HG03520 (cell line): Measurements from ENCODE around the gene ZNF581.

Source experiments
- ATAC-seq: cut with Tn5 transposase; IDR thresholded peaks from one replicate; pipeline ENCODE4 v1.9.1; 2021; ENCODE audit warnings: mild to moderate bottlenecking, moderate library complexity; ENCODE audit not compliant: unreplicated experiment

Gene ZNF581

GRCh38 chr19:55691561-55692481 lies 48.4 kb downstream of the ZNF581 start:
- ATAC-seq: no peak

DNA sequence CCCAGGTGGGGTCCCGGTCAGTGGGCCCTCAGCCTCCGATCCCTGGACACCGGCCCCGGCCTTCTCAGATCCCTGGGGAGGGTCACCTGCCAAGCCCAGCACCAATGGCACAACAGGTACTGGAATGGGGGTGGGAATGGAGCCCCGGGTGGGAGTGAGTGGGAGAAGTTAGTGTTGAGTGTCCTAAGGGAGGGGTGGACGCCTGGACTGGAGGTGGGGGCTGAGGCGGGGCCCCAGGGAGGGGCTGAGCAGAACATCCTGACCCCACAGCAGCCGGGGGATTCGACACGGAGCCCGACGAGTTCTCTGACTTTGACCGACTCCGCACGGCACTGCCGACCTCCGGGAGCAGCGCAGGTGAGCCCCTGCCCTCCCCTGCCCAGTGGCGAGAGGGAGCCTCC lies 49.2 kb downstream of the ZNF581 start:
- no peak for ATAC-seq

- ATAC-seq: no peak
These were observed 50.0 kb downstream of the ZNF581 start for GRCh38 chr19:55693336-55693974.

GRCh38 chr19:55694241-55694655 lies 50.8 kb downstream of the ZNF581 start:
- no peak for ATAC-seq

DNA sequence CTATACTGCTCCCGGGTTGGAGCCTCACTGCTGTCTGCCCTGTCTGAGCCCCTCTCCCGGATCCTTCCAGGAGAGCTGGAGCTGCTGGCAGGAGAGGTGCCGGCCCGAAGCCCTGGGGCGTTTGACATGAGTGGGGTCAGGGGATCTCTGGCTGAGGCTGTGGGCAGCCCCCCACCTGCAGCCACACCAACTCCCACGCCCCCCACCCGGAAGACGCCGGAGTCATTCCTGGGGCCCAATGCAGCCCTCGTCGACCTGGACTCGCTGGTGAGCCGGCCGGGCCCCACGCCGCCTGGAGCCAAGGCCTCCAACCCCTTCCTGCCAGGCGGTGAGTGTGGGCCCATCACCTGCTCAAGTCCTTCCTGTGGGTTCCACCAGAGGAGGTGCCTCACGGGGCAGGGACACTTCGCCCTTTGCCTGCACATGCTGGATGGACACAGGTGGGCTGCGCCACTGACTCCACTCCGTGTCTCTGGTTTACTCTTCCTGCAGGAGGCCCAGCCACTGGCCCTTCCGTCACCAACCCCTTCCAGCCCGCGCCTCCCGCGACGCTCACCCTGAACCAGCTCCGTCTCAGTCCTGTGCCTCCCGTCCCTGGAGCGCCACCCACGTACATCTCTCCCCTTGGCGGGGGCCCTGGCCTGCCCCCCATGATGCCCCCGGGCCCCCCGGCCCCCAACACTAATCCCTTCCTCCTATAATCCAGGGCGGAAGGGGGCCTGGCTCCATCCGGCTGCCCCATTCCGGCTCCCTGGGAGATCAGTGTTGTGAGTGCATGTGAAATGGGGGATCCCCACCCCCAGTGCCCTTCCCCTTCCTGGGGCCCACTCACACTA lies 51.4 kb downstream of the ZNF581 start:
- ATAC-seq: no peak
